ENCODE data around the gene TLDC2. TPM values are rescaled to one million over a fixed set of nuclear protein-coding genes. Genes with fewer than 3 reads are reported as not detected.

TLDC2 gene
- total RNA-seq, 1 experiment from 2014 or later, result not detected

- Histone ChIP-seq H3K36me3 (ENCODE audit: control insufficient read depth, insufficient read depth, low read length) (no peaks in the 10 kb centered on the region), H3K4me1 (peaks cover 17% of the 10 kb centered on the region), H3K9me3 (peaks cover 4% of the 10 kb centered on the region), H3K4me3 (ENCODE audit: low read depth, low read length) (no peak overlapping the region), H3K27me3 (replicated peaks; ENCODE audit: control insufficient read depth, insufficient read depth, low read length) (no peaks in the 10 kb centered on the region)
- Mint-ChIP-seq H3K4me1 (ENCODE audit: low read depth, unreplicated experiment) (peaks cover 14% of the 10 kb centered on the region), H3K27ac (ENCODE audit: unreplicated experiment) (no peak overlapping the region), H3K27me3 (ENCODE audit: insufficient read depth, unreplicated experiment) (no peaks in the 10 kb centered on the region), H3K36me3 (ENCODE audit: insufficient read depth, unreplicated experiment) (no peaks in the 10 kb centered on the region), H3K4me3 (ENCODE audit: unreplicated experiment) (no peak overlapping the region), H3K9me3 (ENCODE audit: unreplicated experiment) (no peaks in the 10 kb centered on the region)
- ChIA-PET CTCF (interaction anchor here (0.6 to 1.0 kb wide), 2 partner anchors 78 to 164 kb away, joined by 3 to 4 read pairs; partner anchors contain the start of gene DSN1), POLR2A (no interaction called here)
- no peak for DNase-seq
- intact Hi-C loops (cut with micrococcal nuclease; ENCODE audit: unreplicated experiment), result no loop called here
- no TSS peak for BruUV-seq (replicated peaks)
- TF ChIP-seq CTCF (IDR thresholded peaks at IDR 0.05; ENCODE audit: insufficient read depth in 1 of 2, low read depth in 1 of 2, low read length in 1 of 2, severe bottlenecking in 1 of 2, unreplicated experiment in 1 of 2), result no peak
These were observed 24.4 kb upstream of the TLDC2 start for GRCh38 chr20:36851490-36851889.

- Mint-ChIP-seq H3K36me3 (ENCODE audit: insufficient read depth, unreplicated experiment) (no peaks in the 10 kb centered on the region), H3K27ac (ENCODE audit: unreplicated experiment) (no peak overlapping the region), H3K4me3 (ENCODE audit: unreplicated experiment) (no peak overlapping the region), H3K4me1 (ENCODE audit: low read depth, unreplicated experiment) (peaks cover 11% of the 10 kb centered on the region), H3K9me3 (ENCODE audit: unreplicated experiment) (no peaks in the 10 kb centered on the region), H3K27me3 (ENCODE audit: insufficient read depth, unreplicated experiment) (no peaks in the 10 kb centered on the region)
- CTCF ChIA-PET, result interaction anchor here (0.6 to 0.7 kb wide), 2 partner anchors 11 to 21 kb away, joined by 3 to 4 read pairs; a partner anchor contains a TSS
- no peak for TF ChIP-seq CTCF (IDR thresholded peaks at IDR 0.05; ENCODE audit: insufficient read depth in 1 of 2, low read depth in 1 of 2, low read length in 1 of 2, severe bottlenecking in 1 of 2, unreplicated experiment in 1 of 2)
- intact Hi-C loops (cut with micrococcal nuclease; ENCODE audit: unreplicated experiment), result no loop called here
- H3K9me3 ChIP-seq, result peaks cover 4% of the 10 kb centered on the region
- H3K4me1 ChIP-seq, result peaks cover 10% of the 10 kb centered on the region
- H3K36me3 ChIP-seq (ENCODE audit: control insufficient read depth, insufficient read depth, low read length), result no peaks in the 10 kb centered on the region
- no peaks in the 10 kb centered on the region for H3K27me3 ChIP-seq (replicated peaks; ENCODE audit: control insufficient read depth, insufficient read depth, low read length)
- no peak for DNase-seq
- no TSS peak for BruUV-seq (replicated peaks)
- no peak overlapping the region for H3K4me3 ChIP-seq (ENCODE audit: low read depth, low read length)
- POLR2A ChIA-PET, result interaction anchor here (0.5 kb wide), 1 partner anchor 87 kb away, joined by 8 read pairs; no protein-coding TSS in a partner anchor
These were observed 23.8 kb upstream of the TLDC2 start for GRCh38 chr20:36852187-36852586.

DNA sequence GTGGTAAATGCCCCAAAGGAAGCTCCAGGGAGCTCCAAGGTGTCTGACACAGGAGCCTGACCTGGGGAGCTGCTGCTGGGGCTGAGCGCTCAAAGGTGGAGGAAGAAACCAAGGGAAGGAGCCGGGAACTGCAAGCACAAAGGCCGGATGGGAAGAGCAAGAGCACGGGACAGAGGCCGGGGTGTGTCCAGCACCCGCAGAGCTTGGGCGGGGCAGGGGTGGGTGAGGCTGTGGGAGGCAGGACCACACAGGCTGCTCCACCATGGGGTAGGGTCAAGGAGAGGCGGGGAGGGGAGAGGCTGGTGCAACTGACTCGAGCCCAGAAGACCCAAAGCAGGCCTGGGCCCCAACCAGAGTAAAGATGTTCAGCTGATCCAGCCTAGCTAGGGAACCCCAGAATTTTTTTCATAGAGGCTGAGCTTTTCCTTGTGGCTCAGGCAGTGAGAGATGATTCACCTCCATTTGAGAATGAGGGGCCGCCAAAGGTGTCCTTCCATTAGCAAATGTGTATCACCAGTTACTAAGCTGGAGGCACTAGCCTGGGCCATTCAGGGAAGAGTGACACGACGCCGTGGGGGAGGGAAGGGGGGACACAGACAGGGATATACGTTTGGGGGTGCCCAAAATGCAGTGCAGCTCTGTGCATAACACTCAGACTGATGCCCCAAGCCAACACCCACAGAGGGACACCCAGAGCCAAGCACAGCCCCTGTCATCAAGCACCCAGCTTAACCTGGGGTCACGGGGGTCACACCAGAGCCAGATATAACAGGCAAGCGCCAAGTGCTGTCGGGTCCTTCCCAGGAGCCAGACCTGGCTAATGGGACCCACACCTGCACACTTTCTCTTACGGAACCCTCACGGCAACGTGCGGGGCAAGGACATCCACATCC lies 21.3 kb upstream of the TLDC2 start:
- POLR2A ChIA-PET, result interaction anchor here (0.5 kb wide), 1 partner anchor 1320 kb away, joined by 6 read pairs; no protein-coding TSS in a partner anchor

More for the DNA sequence above, 21.3 kb upstream of the TLDC2 start:
- H3K4me1 ChIP-seq, result no peaks in the 10 kb centered on the region
- H3K27me3 Mint-ChIP-seq (ENCODE audit: insufficient read depth, unreplicated experiment), result no peaks in the 10 kb centered on the region
- peaks cover 4% of the 10 kb centered on the region for H3K9me3 ChIP-seq
- intact Hi-C loops (cut with micrococcal nuclease; ENCODE audit: unreplicated experiment), result no loop called here
- no peak overlapping the region for H3K4me3 Mint-ChIP-seq (ENCODE audit: unreplicated experiment)
- no TSS peak for BruUV-seq (replicated peaks)
- no peaks in the 10 kb centered on the region for H3K36me3 ChIP-seq (ENCODE audit: control insufficient read depth, insufficient read depth, low read length)
- TF ChIP-seq CTCF (IDR thresholded peaks at IDR 0.05; ENCODE audit: insufficient read depth in 1 of 2, low read depth in 1 of 2, low read length in 1 of 2, severe bottlenecking in 1 of 2, unreplicated experiment in 1 of 2), result no peak
- no peak for DNase-seq
- H3K36me3 Mint-ChIP-seq (ENCODE audit: insufficient read depth, unreplicated experiment), result no peaks in the 10 kb centered on the region
- CTCF ChIA-PET, result interaction anchor here (0.6 to 1.9 kb wide), 4 partner anchors 9 to 66 kb away, joined by 3 to 11 read pairs (median 4); a partner anchor contains a TSS
- H3K9me3 Mint-ChIP-seq (ENCODE audit: unreplicated experiment), result no peaks in the 10 kb centered on the region
- no peak overlapping the region for H3K4me3 ChIP-seq (ENCODE audit: low read depth, low read length)
- H3K27ac Mint-ChIP-seq (ENCODE audit: unreplicated experiment), result no peak overlapping the region
- no peaks in the 10 kb centered on the region for H3K4me1 Mint-ChIP-seq (ENCODE audit: low read depth, unreplicated experiment)
- no peaks in the 10 kb centered on the region for H3K27me3 ChIP-seq (replicated peaks; ENCODE audit: control insufficient read depth, insufficient read depth, low read length)
